ENCODE results near the gene CDH18.

Gene CDH18

GRCh38 chr5:19987612-19988361, at the start of gene CDH18:
Gene CDH18, minus strand, starts transcription at chr5:19988200. Its CDS starts 149,214 bp downstream, at chr5:19838986.
- no peak within 1 kb of the TSS for H3K27ac ChIP-seq
- no peaks in the 10 kb centered on the region for H3K27me3 ChIP-seq (ENCODE audit: insufficient read depth, low read depth)
- no peak within 1 kb of the TSS for H3K4me2 ChIP-seq
- no peak within 1 kb of the TSS for H2AFZ ChIP-seq (ENCODE audit: low read depth)
- H3K9ac ChIP-seq: no peak within 1 kb of the TSS
- H4K20me1 ChIP-seq (ENCODE audit: insufficient read depth): no peaks in the 10 kb centered on the region
- H3K4me1 ChIP-seq (ENCODE audit: low read depth, poor library complexity, severe bottlenecking): no peaks in the 10 kb centered on the region
- no peak within 1 kb of the TSS for H3K4me3 ChIP-seq (IDR thresholded peaks at IDR 0.05; ENCODE audit: insufficient read depth, low read depth, low read length)
- TF ChIP-seq, protein P1, sequence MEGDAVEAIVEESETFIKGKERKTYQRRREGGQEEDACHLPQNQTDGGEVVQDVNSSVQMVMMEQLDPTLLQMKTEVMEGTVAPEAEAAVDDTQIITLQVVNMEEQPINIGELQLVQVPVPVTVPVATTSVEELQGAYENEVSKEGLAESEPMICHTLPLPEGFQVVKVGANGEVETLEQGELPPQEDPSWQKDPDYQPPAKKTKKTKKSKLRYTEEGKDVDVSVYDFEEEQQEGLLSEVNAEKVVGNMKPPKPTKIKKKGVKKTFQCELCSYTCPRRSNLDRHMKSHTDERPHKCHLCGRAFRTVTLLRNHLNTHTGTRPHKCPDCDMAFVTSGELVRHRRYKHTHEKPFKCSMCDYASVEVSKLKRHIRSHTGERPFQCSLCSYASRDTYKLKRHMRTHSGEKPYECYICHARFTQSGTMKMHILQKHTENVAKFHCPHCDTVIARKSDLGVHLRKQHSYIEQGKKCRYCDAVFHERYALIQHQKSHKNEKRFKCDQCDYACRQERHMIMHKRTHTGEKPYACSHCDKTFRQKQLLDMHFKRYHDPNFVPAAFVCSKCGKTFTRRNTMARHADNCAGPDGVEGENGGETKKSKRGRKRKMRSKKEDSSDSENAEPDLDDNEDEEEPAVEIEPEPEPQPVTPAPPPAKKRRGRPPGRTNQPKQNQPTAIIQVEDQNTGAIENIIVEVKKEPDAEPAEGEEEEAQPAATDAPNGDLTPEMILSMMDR (conservative IDR thresholded peaks at IDR 0.05; ENCODE audit: low read depth, low read length): no peak
- no peaks in the 10 kb centered on the region for H3K79me2 ChIP-seq (ENCODE audit: insufficient read depth, low read depth)
- no peaks in the 10 kb centered on the region for H3K36me3 ChIP-seq (ENCODE audit: insufficient read depth)

GRCh38 chr5:20034717-20035116, 46.7 kb upstream of the CDH18 start:
- Histone ChIP-seq H2AFZ (ENCODE audit: low read depth) (no peak overlapping the region), H3K36me3 (ENCODE audit: insufficient read depth) (no peaks in the 10 kb centered on the region), H3K27ac (no peak overlapping the region), H3K9ac (no peak overlapping the region), H3K4me3 (IDR thresholded peaks at IDR 0.05; ENCODE audit: insufficient read depth, low read depth, low read length) (no peak overlapping the region), H4K20me1 (ENCODE audit: insufficient read depth) (no peaks in the 10 kb centered on the region), H3K4me2 (no peak overlapping the region), H3K79me2 (ENCODE audit: insufficient read depth, low read depth) (no peaks in the 10 kb centered on the region), H3K27me3 (ENCODE audit: insufficient read depth, low read depth) (no peaks in the 10 kb centered on the region), H3K4me1 (ENCODE audit: low read depth, poor library complexity, severe bottlenecking) (no peaks in the 10 kb centered on the region)
- TF ChIP-seq, protein P1 (conservative IDR thresholded peaks at IDR 0.05; ENCODE audit: low read depth, low read length): no peak

DNA sequence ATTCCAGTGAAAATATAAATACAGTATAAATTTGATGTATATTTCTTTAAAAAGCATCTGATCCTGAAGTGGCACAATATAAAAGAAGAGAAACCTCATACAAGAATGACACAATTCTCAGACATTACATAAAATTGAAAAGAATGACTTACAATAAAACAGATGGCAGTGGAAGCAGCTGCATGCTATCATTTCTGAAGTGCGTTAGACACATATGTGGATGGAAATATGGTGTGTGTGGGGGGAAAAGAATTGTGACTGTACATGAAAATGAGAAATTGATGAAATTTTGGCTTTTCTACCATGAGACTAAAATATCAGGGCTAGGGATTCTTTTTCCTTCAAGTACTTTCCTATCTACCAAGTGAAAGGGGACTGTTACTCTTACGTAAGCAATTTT, 45.9 kb upstream of the CDH18 start:
- no peak overlapping the region for H3K4me2 ChIP-seq
- H3K9ac ChIP-seq: no peak overlapping the region
- H3K27me3 ChIP-seq (ENCODE audit: insufficient read depth, low read depth): no peaks in the 10 kb centered on the region
- H3K36me3 ChIP-seq (ENCODE audit: insufficient read depth): no peaks in the 10 kb centered on the region
- TF ChIP-seq, protein P1 (conservative IDR thresholded peaks at IDR 0.05; ENCODE audit: low read depth, low read length): no peak
- no peaks in the 10 kb centered on the region for H3K79me2 ChIP-seq (ENCODE audit: insufficient read depth, low read depth)
- no peak overlapping the region for H3K4me3 ChIP-seq (IDR thresholded peaks at IDR 0.05; ENCODE audit: insufficient read depth, low read depth, low read length)
- H3K27ac ChIP-seq: no peak overlapping the region
- H3K4me1 ChIP-seq (ENCODE audit: low read depth, poor library complexity, severe bottlenecking): no peaks in the 10 kb centered on the region
- no peaks in the 10 kb centered on the region for H4K20me1 ChIP-seq (ENCODE audit: insufficient read depth)
- H2AFZ ChIP-seq (ENCODE audit: low read depth): no peak overlapping the region

DNA sequence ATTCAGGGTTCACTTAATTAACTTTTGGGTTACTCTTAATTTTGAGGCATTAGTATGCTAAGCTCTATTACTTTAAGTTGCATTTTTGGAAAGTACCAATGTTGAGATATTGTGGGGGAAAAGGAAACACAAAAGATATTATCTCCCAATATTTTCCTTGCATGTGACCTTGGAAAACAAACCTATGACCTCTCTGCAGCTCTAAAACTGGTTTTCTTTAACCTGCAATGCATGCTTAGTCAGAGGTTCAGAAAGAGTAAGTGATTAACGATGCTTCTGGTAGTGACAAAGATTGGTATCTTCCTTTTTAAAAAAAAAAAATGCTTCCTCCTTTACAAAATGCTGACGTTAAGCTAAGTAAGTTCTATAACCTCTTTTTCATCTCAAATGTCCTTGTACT, 44.9 kb upstream of the CDH18 start:
- H3K79me2 ChIP-seq (ENCODE audit: insufficient read depth, low read depth): no peaks in the 10 kb centered on the region
- H3K4me3 ChIP-seq (IDR thresholded peaks at IDR 0.05; ENCODE audit: insufficient read depth, low read depth, low read length): no peak overlapping the region
- no peak overlapping the region for H3K4me2 ChIP-seq
- TF ChIP-seq, protein P1 (conservative IDR thresholded peaks at IDR 0.05; ENCODE audit: low read depth, low read length): no peak
- no peaks in the 10 kb centered on the region for H4K20me1 ChIP-seq (ENCODE audit: insufficient read depth)
- no peaks in the 10 kb centered on the region for H3K36me3 ChIP-seq (ENCODE audit: insufficient read depth)
- H3K27me3 ChIP-seq (ENCODE audit: insufficient read depth, low read depth): no peaks in the 10 kb centered on the region
- no peak overlapping the region for H2AFZ ChIP-seq (ENCODE audit: low read depth)
- no peaks in the 10 kb centered on the region for H3K4me1 ChIP-seq (ENCODE audit: low read depth, poor library complexity, severe bottlenecking)
- no peak overlapping the region for H3K9ac ChIP-seq
- no peak overlapping the region for H3K27ac ChIP-seq
